AML-193 (cell line): ENCODE data around the gene NAT8L.
"Not testable (repeated sequence)": the region's sequence is repeated elsewhere in the genome, so short reads cannot be mapped to it uniquely, and the experiment has no call there.

Experiments
- DNase-seq, 2 experiments: peaks; one replicate each; lab custom pipeline; 2025; lab: John Stamatoyannopoulos, UW

Gene NAT8L, protein sequence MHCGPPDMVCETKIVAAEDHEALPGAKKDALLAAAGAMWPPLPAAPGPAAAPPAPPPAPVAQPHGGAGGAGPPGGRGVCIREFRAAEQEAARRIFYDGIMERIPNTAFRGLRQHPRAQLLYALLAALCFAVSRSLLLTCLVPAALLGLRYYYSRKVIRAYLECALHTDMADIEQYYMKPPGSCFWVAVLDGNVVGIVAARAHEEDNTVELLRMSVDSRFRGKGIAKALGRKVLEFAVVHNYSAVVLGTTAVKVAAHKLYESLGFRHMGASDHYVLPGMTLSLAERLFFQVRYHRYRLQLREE

GRCh38 chr4:2059046-2059725, at the start of gene NAT8L:
Gene NAT8L, plus strand, starts transcription at chr4:2059327. Its CDS starts 185 bp downstream, at chr4:2059512.
- DNase-seq: peak; percentile 14 to 49

DNA sequence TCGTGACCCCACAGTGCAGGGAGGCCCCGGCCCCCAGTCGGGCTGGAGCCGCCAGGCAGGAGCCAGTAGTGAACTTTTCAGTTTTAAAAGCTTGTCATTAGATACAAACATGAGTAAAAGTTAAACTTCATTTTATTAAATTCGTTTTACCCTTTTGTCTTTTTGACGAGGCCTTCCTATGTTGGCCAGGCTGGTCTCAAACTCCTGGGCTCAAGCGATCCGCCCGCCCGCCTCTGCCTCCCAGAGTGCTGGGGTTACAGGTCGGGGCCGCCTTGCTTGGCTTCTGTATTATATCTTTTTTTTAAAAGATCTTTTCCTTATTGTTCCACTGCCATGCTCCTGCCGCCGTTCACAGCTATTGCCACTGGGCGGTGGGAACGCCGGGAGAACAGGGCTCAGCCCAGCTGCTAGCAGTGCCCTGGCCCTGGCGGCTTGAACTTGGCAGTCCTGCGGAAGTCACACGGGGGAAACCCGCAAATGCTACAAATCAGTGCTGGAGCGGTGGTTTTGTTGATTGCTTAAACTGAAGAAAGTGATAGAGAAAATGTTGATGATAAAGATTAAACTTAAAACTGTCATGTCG, 49.4 kb upstream of the NAT8L start:
- peak; percentile 31 to 42 for DNase-seq

DNA sequence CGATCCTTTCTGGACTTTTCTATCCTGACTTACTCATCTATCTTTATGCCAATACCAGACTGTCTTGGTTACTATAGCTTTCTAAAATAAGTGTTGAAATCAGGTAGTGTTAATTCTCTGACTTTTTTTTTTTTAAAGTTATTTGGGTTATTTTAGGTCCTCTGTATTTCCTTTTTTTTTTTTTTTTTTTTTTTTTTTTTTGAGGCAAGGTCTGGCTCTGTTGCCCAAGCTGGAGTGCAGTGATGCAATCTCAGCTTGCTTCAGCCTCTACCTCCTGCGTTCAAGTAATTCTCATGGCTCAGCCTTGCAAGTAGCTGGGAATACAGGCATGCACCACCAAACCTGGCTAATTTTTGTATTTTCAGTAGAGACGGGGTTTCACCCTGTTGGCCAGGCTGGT, 47.5 kb upstream of the NAT8L start:
- DNase-seq: peak; percentile 55 to 59

- no peak for DNase-seq
Observed at GRCh38 chr4:2015008-2015407, 44.1 kb upstream of the NAT8L start.

GRCh38 chr4:2021358-2022018, 37.6 kb upstream of the NAT8L start:
- DNase-seq: not testable (repeated sequence)

DNA sequence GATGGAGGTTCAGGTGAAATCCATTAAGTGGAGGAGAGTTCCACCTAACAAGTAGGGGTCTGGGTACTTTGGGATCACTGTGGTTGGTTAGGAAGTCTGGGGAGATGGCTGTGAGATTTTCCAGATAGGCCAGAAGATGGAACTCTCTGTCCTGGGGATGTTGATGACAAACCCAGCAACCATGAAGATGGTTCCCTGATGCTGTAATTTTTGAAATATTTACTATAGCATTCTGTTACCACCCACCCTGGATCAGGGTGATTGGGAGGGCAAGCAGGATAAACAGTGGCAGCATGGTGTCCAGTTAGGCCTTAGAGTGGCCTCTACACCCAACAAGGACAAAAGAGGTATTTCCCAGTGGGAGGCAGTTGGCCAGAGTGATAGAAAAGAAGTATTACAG, 34.4 kb upstream of the NAT8L start:
- no peak for DNase-seq

GRCh38 chr4:2025817-2026216, 33.3 kb upstream of the NAT8L start:
- no peak for DNase-seq

GRCh38 chr4:2027120-2027519, 32.0 kb upstream of the NAT8L start:
- DNase-seq: not testable (repeated sequence)

DNA sequence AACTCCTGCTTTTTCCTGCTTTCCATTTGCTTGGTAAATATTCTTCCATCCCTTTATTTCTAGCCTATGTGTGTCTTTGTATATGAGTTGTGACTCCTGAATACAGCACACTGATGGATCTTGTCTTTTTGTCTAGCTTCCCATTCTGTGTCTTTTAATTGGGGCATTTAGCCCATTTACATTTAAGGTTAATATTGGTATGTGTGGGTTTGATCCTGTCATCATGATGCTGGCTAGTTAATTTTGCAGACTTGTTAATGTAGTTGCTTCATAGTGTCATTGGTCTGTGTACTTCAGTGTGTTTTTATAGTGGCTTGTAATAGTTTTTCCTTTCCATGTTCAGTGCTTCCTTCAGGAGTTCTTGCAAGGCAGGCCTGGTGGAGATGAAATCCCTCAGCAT, 28.0 kb upstream of the NAT8L start:
- not testable (repeated sequence) for DNase-seq

GRCh38 chr4:2036327-2036726, 22.8 kb upstream of the NAT8L start:
- DNase-seq: no peak

DNA sequence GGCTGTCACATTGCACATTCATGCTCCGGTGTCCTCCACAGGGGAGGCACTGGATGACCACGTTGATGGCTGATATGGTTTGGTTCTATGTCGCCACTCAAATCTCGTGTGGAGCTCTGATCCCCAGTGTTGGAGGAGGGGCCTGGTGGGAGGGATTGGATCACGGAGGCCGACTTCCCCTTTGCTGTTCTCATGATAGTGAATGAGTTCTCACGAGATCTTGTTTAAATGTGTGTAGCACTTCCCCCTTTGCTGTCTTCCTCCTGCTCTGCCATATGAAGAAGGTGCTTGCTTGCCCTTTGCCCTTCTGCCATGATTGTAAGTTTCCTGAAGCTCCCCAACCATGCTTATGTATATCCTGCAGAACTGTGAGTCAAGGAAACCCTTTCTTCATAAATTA, 22.3 kb upstream of the NAT8L start:
- DNase-seq: no peak

GRCh38 chr4:2040391-2041238, 18.5 kb upstream of the NAT8L start:
- DNase-seq: no peak

- peak; percentile 59 to 73 for DNase-seq
Observed at GRCh38 chr4:2041239-2042130, 17.6 kb upstream of the NAT8L start.

- no peak for DNase-seq
Observed at GRCh38 chr4:2042204-2042946, 16.8 kb upstream of the NAT8L start.

DNA sequence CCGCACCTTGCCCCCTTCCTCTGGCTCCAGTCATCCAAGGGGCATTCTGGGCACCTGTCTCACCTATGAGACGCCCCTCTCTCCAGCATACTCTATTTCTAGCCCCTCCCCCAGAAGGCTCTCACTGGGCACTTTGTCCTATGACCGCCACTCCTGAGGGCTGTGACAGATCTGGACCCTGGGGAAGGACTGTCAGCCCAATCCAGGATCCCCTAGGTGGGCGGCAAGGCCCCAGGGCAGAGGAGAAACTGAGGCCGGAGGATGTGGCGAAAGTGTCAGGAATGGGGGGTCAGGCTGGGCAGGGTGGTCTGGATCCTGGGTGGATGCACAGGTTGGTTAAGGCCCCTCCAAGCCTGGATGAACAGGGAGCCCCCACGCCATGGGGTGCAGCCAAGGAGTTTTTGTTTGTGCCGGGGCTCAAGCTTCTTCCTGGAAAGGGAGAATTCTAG, 16.2 kb upstream of the NAT8L start:
- DNase-seq: no peak

- no peak for DNase-seq
Observed at GRCh38 chr4:2043396-2044118, 15.6 kb upstream of the NAT8L start.

- no peak for DNase-seq
Observed at GRCh38 chr4:2044119-2044485, 15.0 kb upstream of the NAT8L start.

DNA sequence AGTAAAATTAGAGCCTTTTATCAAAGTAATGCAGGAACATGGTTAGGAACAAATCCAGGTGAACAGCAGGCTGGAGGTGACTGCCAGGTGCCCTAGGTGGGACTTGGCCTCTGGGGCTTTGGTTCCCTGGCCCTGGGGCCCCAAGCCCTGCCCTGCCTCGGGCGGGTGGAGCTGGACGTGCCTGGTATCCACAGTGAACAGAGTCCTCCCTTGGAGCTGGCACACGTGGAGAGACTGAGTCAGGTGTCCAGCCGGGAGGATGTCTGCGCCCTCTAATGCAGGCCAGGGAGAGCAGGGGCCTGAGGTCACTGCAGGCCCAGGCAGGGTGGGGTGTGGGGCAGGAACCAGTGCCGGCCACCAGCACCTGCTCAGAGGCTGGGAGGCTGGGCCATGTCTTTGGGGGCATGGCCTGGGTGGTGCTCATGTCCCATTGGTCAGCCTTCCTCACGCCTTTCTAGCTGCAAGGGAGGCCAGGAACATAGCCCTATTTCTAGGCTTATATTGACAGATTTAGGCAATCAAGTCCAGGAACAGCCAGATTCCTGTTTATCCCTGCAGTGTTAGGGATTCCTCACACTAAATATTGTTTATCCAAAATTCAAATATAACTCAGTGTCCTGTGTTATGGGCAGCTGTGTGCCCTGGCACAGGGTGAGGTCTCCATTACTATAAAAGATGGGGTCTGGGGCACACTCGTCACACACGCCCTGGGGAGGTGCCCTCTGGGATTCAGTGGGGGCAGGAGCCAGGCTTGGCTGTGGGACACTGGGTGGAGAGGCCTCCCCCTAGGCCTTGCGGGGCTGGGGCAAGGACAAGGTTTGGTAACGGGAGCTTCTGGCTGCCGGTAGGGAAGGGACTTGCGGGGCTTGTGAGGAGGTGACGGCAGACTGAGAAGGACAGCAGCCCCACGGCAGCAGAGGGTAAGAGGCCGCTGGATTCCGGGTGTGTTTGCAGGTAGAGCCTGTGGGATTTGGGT, 14.3 kb upstream of the NAT8L start:
- DNase-seq: no peak
